Measurements from ENCODE around the gene KRT85. TPM values are rescaled to one million over a fixed set of nuclear protein-coding genes. Genes with fewer than 3 reads are reported as not detected.

Gene KRT85
- total RNA-seq, 2 donors from 2014 or later = not detected

- Histone ChIP-seq H3K9me3 (no peaks in the 10 kb centered on the region), H3K27ac (no peak overlapping the region), H3K27me3 (replicated peaks; ENCODE audit: insufficient read depth) (no peaks in the 10 kb centered on the region), H3K4me1 (ENCODE audit: control insufficient read depth in 1 of 2, low read depth in 2 of 2) (peaks cover 0 to 9% of the 10 kb centered on the region in 2 donors), H3K36me3 (no peaks in the 10 kb centered on the region), H3K4me3 (no peak overlapping the region)
- no peak for TF ChIP-seq CTCF (IDR thresholded peaks at IDR 0.05)
- ATAC-seq (ENCODE audit: insufficient number of reproducible peaks, low FRiP score, low read depth) (no peak), DNase-seq (ENCODE audit: low spot score) (no peak)
These were observed 27.6 kb upstream of the KRT85 start for GRCh38 chr12:52394836-52395405.

- no peak for ATAC-seq (ENCODE audit: insufficient number of reproducible peaks, low FRiP score, low read depth)
- Histone ChIP-seq H3K27ac (no peak overlapping the region), H3K36me3 (no peaks in the 10 kb centered on the region), H3K4me1 (ENCODE audit: control insufficient read depth in 1 of 2, low read depth in 2 of 2) (peaks cover 0 to 9% of the 10 kb centered on the region in 2 donors), H3K9me3 (no peaks in the 10 kb centered on the region), H3K27me3 (replicated peaks; ENCODE audit: insufficient read depth) (no peaks in the 10 kb centered on the region), H3K4me3 (no peak overlapping the region)
- no peak for DNase-seq (ENCODE audit: low spot score)
- no peak for TF ChIP-seq CTCF (IDR thresholded peaks at IDR 0.05)
These were observed 25.3 kb upstream of the KRT85 start for GRCh38 chr12:52392465-52393007.

GRCh38 chr12:52391618-52392002 lies 24.3 kb upstream of the KRT85 start:
- H3K27ac ChIP-seq = no peak overlapping the region
- H3K36me3 ChIP-seq = no peaks in the 10 kb centered on the region
- ATAC-seq (ENCODE audit: insufficient number of reproducible peaks, low FRiP score, low read depth) = no peak

GRCh38 chr12:52390739-52391617 lies 23.7 kb upstream of the KRT85 start:
- DNase-seq (ENCODE audit: low spot score) (no peak), ATAC-seq (ENCODE audit: insufficient number of reproducible peaks, low FRiP score, low read depth) (no peak)
- no peaks in the 10 kb centered on the region for H3K27me3 ChIP-seq (replicated peaks; ENCODE audit: insufficient read depth)
- no peak overlapping the region for H3K4me3 ChIP-seq
- H3K27ac ChIP-seq = no peak overlapping the region
- no peaks in the 10 kb centered on the region for H3K9me3 ChIP-seq
- TF ChIP-seq CTCF (IDR thresholded peaks at IDR 0.05) = no peak
- H3K36me3 ChIP-seq = no peaks in the 10 kb centered on the region
- peaks cover 0 to 9% of the 10 kb centered on the region in 2 donors for H3K4me1 ChIP-seq (ENCODE audit: control insufficient read depth in 1 of 2, low read depth in 2 of 2)

More at GRCh38 chr12:52391618-52392002, 24.3 kb upstream of the KRT85 start:
- Histone ChIP-seq H3K27me3 (replicated peaks; ENCODE audit: insufficient read depth) (no peaks in the 10 kb centered on the region), H3K4me1 (ENCODE audit: control insufficient read depth in 1 of 2, low read depth in 2 of 2) (peaks cover 0 to 9% of the 10 kb centered on the region in 2 donors), H3K9me3 (no peaks in the 10 kb centered on the region), H3K4me3 (no peak overlapping the region)
- no peak for TF ChIP-seq CTCF (IDR thresholded peaks at IDR 0.05)
- DNase-seq (ENCODE audit: low spot score) = no peak

Measured in thoracic aorta (tissue), 2 donors.